Type B pancreatic cell (in vitro differentiated cells): Measurements from ENCODE around the gene COL9A1. TPM values are rescaled to one million over a fixed set of nuclear protein-coding genes. Genes with fewer than 3 reads are reported as not detected.

Experiments used
- DNase-seq: peaks from one replicate; pipeline ENCODE4 v3.0.0; 2021; ENCODE audit warnings: mixed read lengths; ENCODE audit not compliant: unreplicated experiment; ENCODE audit errors: extremely low spot score
- H3K27ac Mint-ChIP-seq: 2 replicates; pipeline ENCODE4 v1.8.0; 2021; ENCODE audit warnings: mild to moderate bottlenecking, mixed read lengths
- H3K27me3 Mint-ChIP-seq: 2 replicates; pipeline ENCODE4 v1.8.0; 2021; ENCODE audit warnings: mixed read lengths
- H3K36me3 Mint-ChIP-seq: 2 replicates; pipeline ENCODE4 v1.8.0; 2021; ENCODE audit warnings: mixed read lengths
- H3K4me1 Mint-ChIP-seq: one replicate; pipeline ENCODE4 v1.8.0; 2021; ENCODE audit warnings: mixed read lengths; ENCODE audit not compliant: unreplicated experiment
- H3K4me3 Mint-ChIP-seq: 2 replicates; pipeline ENCODE4 v1.8.0; 2021; ENCODE audit warnings: mild to moderate bottlenecking, mixed read lengths
- H3K9me3 Mint-ChIP-seq: 2 replicates; pipeline ENCODE4 v1.8.0; 2021; ENCODE audit warnings: mixed read lengths
- CTCF ChIP-seq: fragments of 200-600 bp; sonication (generic); conservative IDR thresholded peaks from 2 replicates; pipeline ENCODE4 v1.5.0; 2021; ENCODE audit warnings: antibody characterized with exemption, mild to moderate bottlenecking
- total RNA-seq: library from RNA; stranded (reverse); gene quantifications from 2 replicates; pipeline ENCODE4 v1.2.1, GENCODE V29; 2021; ENCODE audit warnings: low replicate concordance

Gene COL9A1
- total RNA-seq, 1 donor from 2014 or later, result 16.9 TPM

GRCh38 chr6:70307008-70307407, 4.1 kb upstream of the COL9A1 start:
- DNase-seq, result no peak
- no peaks in the 10 kb centered on the region for H3K9me3 Mint-ChIP-seq
- no peak for TF ChIP-seq CTCF
- H3K27me3 Mint-ChIP-seq, result peaks cover 39% of the 10 kb centered on the region
- no peak overlapping the region for H3K27ac Mint-ChIP-seq
- H3K4me1 Mint-ChIP-seq, result no peaks in the 10 kb centered on the region
- no peak overlapping the region for H3K4me3 Mint-ChIP-seq
- H3K36me3 Mint-ChIP-seq, result no peaks in the 10 kb centered on the region

GRCh38 chr6:70304616-70305015, 1.7 kb upstream of the COL9A1 start:
- Mint-ChIP-seq H3K27ac (no peak overlapping the region), H3K27me3 (peaks cover 36% of the 10 kb centered on the region), H3K4me1 (no peaks in the 10 kb centered on the region), H3K9me3 (no peaks in the 10 kb centered on the region), H3K36me3 (no peaks in the 10 kb centered on the region), H3K4me3 (no peak overlapping the region)
- no peak for TF ChIP-seq CTCF
- no peak for DNase-seq

GRCh38 chr6:70299456-70299855, 3.4 kb downstream of the COL9A1 start:
- no peak overlapping the region for H3K27ac Mint-ChIP-seq
- peaks cover 27% of the 10 kb centered on the region for H3K27me3 Mint-ChIP-seq
- no peaks in the 10 kb centered on the region for H3K4me1 Mint-ChIP-seq
- no peaks in the 10 kb centered on the region for H3K9me3 Mint-ChIP-seq
- DNase-seq, result no peak
- no peak for TF ChIP-seq CTCF
- no peaks in the 10 kb centered on the region for H3K36me3 Mint-ChIP-seq
- H3K4me3 Mint-ChIP-seq, result no peak overlapping the region

GRCh38 chr6:70298068-70298467, 4.8 kb downstream of the COL9A1 start:
- Mint-ChIP-seq H3K27me3 (peaks cover 28% of the 10 kb centered on the region), H3K36me3 (no peaks in the 10 kb centered on the region), H3K27ac (no peak overlapping the region), H3K9me3 (no peaks in the 10 kb centered on the region), H3K4me1 (no peaks in the 10 kb centered on the region), H3K4me3 (no peak overlapping the region)
- DNase-seq, result no peak
- no peak for TF ChIP-seq CTCF

- Mint-ChIP-seq H3K4me3 (no peak overlapping the region), H3K4me1 (no peaks in the 10 kb centered on the region), H3K36me3 (no peaks in the 10 kb centered on the region), H3K9me3 (no peaks in the 10 kb centered on the region), H3K27me3 (peaks cover 26% of the 10 kb centered on the region), H3K27ac (no peak overlapping the region)
- TF ChIP-seq CTCF, result no peak
- no peak for DNase-seq
Measured at GRCh38 chr6:70292193-70292592, 10.7 kb downstream of the COL9A1 start.

GRCh38 chr6:70289299-70289698, 13.6 kb downstream of the COL9A1 start:
- Mint-ChIP-seq H3K4me1 (no peaks in the 10 kb centered on the region), H3K4me3 (no peak overlapping the region), H3K9me3 (no peaks in the 10 kb centered on the region), H3K36me3 (no peaks in the 10 kb centered on the region), H3K27me3 (peaks cover 32% of the 10 kb centered on the region), H3K27ac (no peak overlapping the region)
- peak; percentile 62 for TF ChIP-seq CTCF
- DNase-seq, result no peak
